GM23338 (cell line): Measurements from ENCODE around the gene CLIP2. TPM values are rescaled to one million over a fixed set of nuclear protein-coding genes. Genes with fewer than 3 reads are reported as not detected.

Experiments
- ATAC-seq: fragments of 200-7000 bp; cut with Tn5 transposase; 3 replicates; pipeline ENCODE4 v1.9.1; 2020
- DNase-seq: peaks from one replicate; pipeline ENCODE4 v3.0.0-alpha.2; 2015; ENCODE audit warnings: low spot score
- H2AFZ ChIP-seq: fragments of 200-600 bp; sonication (generic); 2 replicates; pipeline ENCODE4 v1.8.0; 2016; ENCODE audit warnings: antibody characterized with exemption, mild to moderate bottlenecking, moderate library complexity
- H3F3A ChIP-seq: fragments of 200-600 bp; sonication (generic); replicated peaks from 2 replicates; pipeline ENCODE4 v1.8.0; 2017; ENCODE audit warnings: antibody characterized with exemption, mixed run types, low read depth
- H3K27ac ChIP-seq: fragments of 200-600 bp; sonication (generic); 2 replicates; pipeline ENCODE4 v1.6.1; 2016; ENCODE audit warnings: low read depth
- H3K27me3 ChIP-seq: fragments of 200-600 bp; sonication (generic); 2 replicates; pipeline ENCODE4 v1.8.0; 2016; ENCODE audit warnings: mild to moderate bottlenecking, mixed run types, moderate library complexity; ENCODE audit not compliant: insufficient read depth
- H3K36me3 ChIP-seq: fragments of 200-600 bp; sonication (generic); 2 replicates; pipeline ENCODE4 v1.8.0; 2016; ENCODE audit warnings: mild to moderate bottlenecking; ENCODE audit not compliant: insufficient read depth
- H3K4me1 ChIP-seq: fragments of 200-600 bp; sonication (generic); 2 replicates; pipeline ENCODE4 v1.8.0; 2016; ENCODE audit warnings: mild to moderate bottlenecking, moderate library complexity; ENCODE audit not compliant: insufficient read depth
- H3K4me2 ChIP-seq: fragments of 200-600 bp; sonication (generic); 2 replicates; pipeline ENCODE4 v1.7.1; 2017; ENCODE audit warnings: mixed run types
- H3K4me3 ChIP-seq: fragments of 200-600 bp; sonication (generic); 2 replicates; pipeline ENCODE4 v1.6.1; 2016; ENCODE audit warnings: mixed run types
- H3K79me2 ChIP-seq: fragments of 200-600 bp; sonication (generic); replicated peaks from 2 replicates; pipeline ENCODE4 v1.8.0; 2017; ENCODE audit warnings: mild to moderate bottlenecking; ENCODE audit not compliant: insufficient read depth
- H3K9me2 ChIP-seq: fragments of 200-600 bp; sonication (generic); 2 replicates; pipeline ENCODE4 v1.8.0; 2017; ENCODE audit not compliant: insufficient read depth
- H4K20me1 ChIP-seq: fragments of 200-600 bp; sonication (generic); replicated peaks from 2 replicates; pipeline ENCODE4 v1.8.0; 2017; ENCODE audit warnings: mild to moderate bottlenecking; ENCODE audit not compliant: insufficient read depth
- H3K27ac Mint-ChIP-seq: 2 replicates; pipeline ENCODE4 v1.8.0; 2020; ENCODE audit warnings: inconsistent platforms, mild to moderate bottlenecking, moderate library complexity, mixed read lengths
- H3K27me3 Mint-ChIP-seq: 3 replicates; pipeline ENCODE4 v1.8.0; 2022; ENCODE audit warnings: low read depth, mild to moderate bottlenecking, moderate library complexity, mixed read lengths, inconsistent platforms; ENCODE audit not compliant: insufficient read depth, poor library complexity
- H3K36me3 Mint-ChIP-seq: 3 replicates; pipeline ENCODE4 v1.8.0; 2021; ENCODE audit warnings: low read depth, mild to moderate bottlenecking, inconsistent platforms, moderate library complexity, mixed read lengths
- H3K4me1 Mint-ChIP-seq: 3 replicates; pipeline ENCODE4 v1.8.0; 2020; ENCODE audit warnings: mild to moderate bottlenecking, inconsistent platforms, mixed read lengths
- H3K4me3 Mint-ChIP-seq: 3 replicates; pipeline ENCODE4 v1.8.0; 2021; ENCODE audit warnings: moderate library complexity, mild to moderate bottlenecking, inconsistent platforms, mixed read lengths
- H3K9me3 Mint-ChIP-seq: 3 replicates; pipeline ENCODE4 v1.8.0; 2020; ENCODE audit warnings: moderate library complexity, mild to moderate bottlenecking, inconsistent platforms, mixed read lengths
- CREB1 ChIP-seq: fragments of 250-450 bp; sonication (Bioruptor Pico); IDR thresholded peaks from 2 replicates; pipeline ENCODE4 v1.5.0; 2020; ENCODE audit warnings: low read depth, mild to moderate bottlenecking, moderate library complexity
- EZH2 ChIP-seq: fragments of 200-600 bp; sonication (generic); IDR thresholded peaks from one replicate; pipeline ENCODE4 v1.8.0; 2017; ENCODE audit warnings: antibody characterized with exemption, mild to moderate bottlenecking, low read depth; ENCODE audit not compliant: unreplicated experiment
- EZH2phosphoT487 ChIP-seq: fragments of 200-600 bp; sonication (generic); IDR thresholded peaks from one replicate; pipeline ENCODE4 v1.8.1; 2018; ENCODE audit warnings: antibody characterized with exemption; ENCODE audit not compliant: unreplicated experiment
- JUNB ChIP-seq: IDR thresholded peaks from one replicate; pipeline ENCODE4 v1.6.1; 2016; ENCODE audit warnings: antibody characterized with exemption; ENCODE audit not compliant: unreplicated experiment
- POLR2AphosphoS5 ChIP-seq: IDR thresholded peaks from 2 replicates; pipeline ENCODE4 v1.6.1; 2016; ENCODE audit warnings: antibody characterized with exemption, low read depth
- STAT1 ChIP-seq: IDR thresholded peaks from one replicate; pipeline ENCODE4 v1.6.1; 2016; ENCODE audit warnings: antibody characterized with exemption; ENCODE audit not compliant: unreplicated experiment
- ZNF114 ChIP-seq: fragments of 250-450 bp; sonication (Bioruptor Pico); IDR thresholded peaks from 2 replicates; pipeline ENCODE4 v1.5.0; 2020; ENCODE audit warnings: mild to moderate bottlenecking, moderate library complexity
- ZNF331 ChIP-seq: fragments of 250-450 bp; sonication (Bioruptor Pico); IDR thresholded peaks from 2 replicates; pipeline ENCODE4 v1.5.0; 2020; ENCODE audit warnings: low read depth, mild to moderate bottlenecking, moderate library complexity
- polyA plus RNA-seq: library from polyadenylated mRNA; unstranded; fragments of >200 nt; fragmentation: Nextera tagmentation; extraction: Ambion mirVana; gene quantifications from 2 replicates; pipeline ENCODE4 v1.2.1, GENCODE V29; 2016
- total RNA-seq: library from RNA; depleted of rRNA; stranded (reverse); fragments of >200 nt; shearing (Covaris generic); gene quantifications from 2 replicates; pipeline ENCODE4 v1.2.3, GENCODE V29; 2014
- TF ChIP-seq, protein P1 (sequence below), 2 experiments: fragments of 200-600 bp in 1 of 2; sonication (generic) in 1 of 2; conservative IDR thresholded peaks; 2 replicates each; pipeline versions ENCODE4 v1.5.1 to v1.6.1; 2016 to 2017; ENCODE audit warnings: antibody characterized with exemption in 2 of 2, low read depth in 2 of 2, mild to moderate bottlenecking in 2 of 2, moderate library complexity in 1 of 2
- TF ChIP-seq, protein P2 (sequence below): fragments of 250-450 bp; sonication (Bioruptor Pico); IDR thresholded peaks from 2 replicates; pipeline ENCODE4 v1.5.0; 2020; ENCODE audit warnings: mild to moderate bottlenecking, moderate library complexity
- TF ChIP-seq, protein P3 (sequence below): IDR thresholded peaks from 2 replicates; pipeline ENCODE4 v1.6.1; 2016; ENCODE audit warnings: antibody characterized with exemption
- TF ChIP-seq, protein P4 (sequence below): IDR thresholded peaks from one replicate; pipeline ENCODE4 v1.6.1; 2018; ENCODE audit warnings: antibody characterized with exemption; ENCODE audit not compliant: unreplicated experiment

The CLIP2 gene
- total and polyA plus RNA-seq, 2 experiments from 2014 or later, result 8.1 to 51.9 TPM

DNA sequence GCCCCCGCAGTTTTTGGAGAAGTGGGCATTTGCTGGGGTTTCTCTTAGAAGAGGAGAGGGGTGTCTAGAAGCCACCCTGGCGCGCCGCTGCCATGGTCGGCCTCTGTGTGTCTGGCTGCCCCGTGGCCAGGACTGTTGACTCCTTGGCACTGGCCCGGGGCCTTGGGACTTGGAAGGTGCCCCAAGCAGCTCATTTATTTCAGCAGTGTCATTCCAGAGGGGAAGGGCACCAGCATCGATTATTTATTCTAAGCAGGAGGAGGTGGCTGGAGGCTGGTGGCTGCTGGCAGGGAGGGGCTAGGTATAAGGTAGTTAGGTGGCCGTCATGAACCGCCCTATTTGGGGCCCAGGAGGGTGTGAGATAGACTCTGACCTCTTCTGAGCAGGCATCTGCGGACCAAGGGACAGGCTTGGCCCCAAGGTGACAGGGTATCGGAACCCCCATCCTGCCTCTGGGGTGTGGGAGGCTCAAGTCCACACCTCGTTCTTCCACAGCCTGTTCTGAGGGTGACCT is 166.1 kb downstream of the CLIP2 start:
- Histone ChIP-seq H3F3A (peaks cover 12% of the 10 kb centered on the region; the same call in 1 of the 2 replicates), H3K4me2 (peak overlapping the region; percentile 90), H3K9me2 (no peaks in the 10 kb centered on the region), H3K27me3 (no peaks in the 10 kb centered on the region), H2AFZ (no peak overlapping the region), H3K4me3 (peak overlapping the region; percentile 72; the same call in 1 of the 2 replicates), H3K27ac (no peak overlapping the region), H3K4me1 (peaks cover 7% of the 10 kb centered on the region), H4K20me1 (peaks cover 12% of the 10 kb centered on the region), H3K36me3 (no peaks in the 10 kb centered on the region), H3K79me2 (peaks cover 60% of the 10 kb centered on the region)
- H3K4me1 Mint-ChIP-seq, result peaks cover 12% of the 10 kb centered on the region
- ATAC-seq (no peak; the same call in 2 of the 3 replicates), DNase-seq (no peak)
- H3K4me3 Mint-ChIP-seq, result peak overlapping the region; percentile 68
- peaks cover 2% of the 10 kb centered on the region; the same call in 2 of the 3 replicates for H3K9me3 Mint-ChIP-seq
- TF ChIP-seq POLR2AphosphoS5 (no peak), JUNB (no peak), CREB1 (CRISPR knock-in tag) (no peak), ZNF114 (no peak), EZH2 (no peak), ZNF331 (CRISPR knock-in tag) (no peak), EZH2phosphoT487 (no peak), STAT1 (no peak)
- TF ChIP-seq, protein P1, sequence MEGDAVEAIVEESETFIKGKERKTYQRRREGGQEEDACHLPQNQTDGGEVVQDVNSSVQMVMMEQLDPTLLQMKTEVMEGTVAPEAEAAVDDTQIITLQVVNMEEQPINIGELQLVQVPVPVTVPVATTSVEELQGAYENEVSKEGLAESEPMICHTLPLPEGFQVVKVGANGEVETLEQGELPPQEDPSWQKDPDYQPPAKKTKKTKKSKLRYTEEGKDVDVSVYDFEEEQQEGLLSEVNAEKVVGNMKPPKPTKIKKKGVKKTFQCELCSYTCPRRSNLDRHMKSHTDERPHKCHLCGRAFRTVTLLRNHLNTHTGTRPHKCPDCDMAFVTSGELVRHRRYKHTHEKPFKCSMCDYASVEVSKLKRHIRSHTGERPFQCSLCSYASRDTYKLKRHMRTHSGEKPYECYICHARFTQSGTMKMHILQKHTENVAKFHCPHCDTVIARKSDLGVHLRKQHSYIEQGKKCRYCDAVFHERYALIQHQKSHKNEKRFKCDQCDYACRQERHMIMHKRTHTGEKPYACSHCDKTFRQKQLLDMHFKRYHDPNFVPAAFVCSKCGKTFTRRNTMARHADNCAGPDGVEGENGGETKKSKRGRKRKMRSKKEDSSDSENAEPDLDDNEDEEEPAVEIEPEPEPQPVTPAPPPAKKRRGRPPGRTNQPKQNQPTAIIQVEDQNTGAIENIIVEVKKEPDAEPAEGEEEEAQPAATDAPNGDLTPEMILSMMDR (conservative IDR thresholded peaks at IDR 0.05; ENCODE audit: low read depth in 2 of 2), result no peak
- TF ChIP-seq, protein P2, sequence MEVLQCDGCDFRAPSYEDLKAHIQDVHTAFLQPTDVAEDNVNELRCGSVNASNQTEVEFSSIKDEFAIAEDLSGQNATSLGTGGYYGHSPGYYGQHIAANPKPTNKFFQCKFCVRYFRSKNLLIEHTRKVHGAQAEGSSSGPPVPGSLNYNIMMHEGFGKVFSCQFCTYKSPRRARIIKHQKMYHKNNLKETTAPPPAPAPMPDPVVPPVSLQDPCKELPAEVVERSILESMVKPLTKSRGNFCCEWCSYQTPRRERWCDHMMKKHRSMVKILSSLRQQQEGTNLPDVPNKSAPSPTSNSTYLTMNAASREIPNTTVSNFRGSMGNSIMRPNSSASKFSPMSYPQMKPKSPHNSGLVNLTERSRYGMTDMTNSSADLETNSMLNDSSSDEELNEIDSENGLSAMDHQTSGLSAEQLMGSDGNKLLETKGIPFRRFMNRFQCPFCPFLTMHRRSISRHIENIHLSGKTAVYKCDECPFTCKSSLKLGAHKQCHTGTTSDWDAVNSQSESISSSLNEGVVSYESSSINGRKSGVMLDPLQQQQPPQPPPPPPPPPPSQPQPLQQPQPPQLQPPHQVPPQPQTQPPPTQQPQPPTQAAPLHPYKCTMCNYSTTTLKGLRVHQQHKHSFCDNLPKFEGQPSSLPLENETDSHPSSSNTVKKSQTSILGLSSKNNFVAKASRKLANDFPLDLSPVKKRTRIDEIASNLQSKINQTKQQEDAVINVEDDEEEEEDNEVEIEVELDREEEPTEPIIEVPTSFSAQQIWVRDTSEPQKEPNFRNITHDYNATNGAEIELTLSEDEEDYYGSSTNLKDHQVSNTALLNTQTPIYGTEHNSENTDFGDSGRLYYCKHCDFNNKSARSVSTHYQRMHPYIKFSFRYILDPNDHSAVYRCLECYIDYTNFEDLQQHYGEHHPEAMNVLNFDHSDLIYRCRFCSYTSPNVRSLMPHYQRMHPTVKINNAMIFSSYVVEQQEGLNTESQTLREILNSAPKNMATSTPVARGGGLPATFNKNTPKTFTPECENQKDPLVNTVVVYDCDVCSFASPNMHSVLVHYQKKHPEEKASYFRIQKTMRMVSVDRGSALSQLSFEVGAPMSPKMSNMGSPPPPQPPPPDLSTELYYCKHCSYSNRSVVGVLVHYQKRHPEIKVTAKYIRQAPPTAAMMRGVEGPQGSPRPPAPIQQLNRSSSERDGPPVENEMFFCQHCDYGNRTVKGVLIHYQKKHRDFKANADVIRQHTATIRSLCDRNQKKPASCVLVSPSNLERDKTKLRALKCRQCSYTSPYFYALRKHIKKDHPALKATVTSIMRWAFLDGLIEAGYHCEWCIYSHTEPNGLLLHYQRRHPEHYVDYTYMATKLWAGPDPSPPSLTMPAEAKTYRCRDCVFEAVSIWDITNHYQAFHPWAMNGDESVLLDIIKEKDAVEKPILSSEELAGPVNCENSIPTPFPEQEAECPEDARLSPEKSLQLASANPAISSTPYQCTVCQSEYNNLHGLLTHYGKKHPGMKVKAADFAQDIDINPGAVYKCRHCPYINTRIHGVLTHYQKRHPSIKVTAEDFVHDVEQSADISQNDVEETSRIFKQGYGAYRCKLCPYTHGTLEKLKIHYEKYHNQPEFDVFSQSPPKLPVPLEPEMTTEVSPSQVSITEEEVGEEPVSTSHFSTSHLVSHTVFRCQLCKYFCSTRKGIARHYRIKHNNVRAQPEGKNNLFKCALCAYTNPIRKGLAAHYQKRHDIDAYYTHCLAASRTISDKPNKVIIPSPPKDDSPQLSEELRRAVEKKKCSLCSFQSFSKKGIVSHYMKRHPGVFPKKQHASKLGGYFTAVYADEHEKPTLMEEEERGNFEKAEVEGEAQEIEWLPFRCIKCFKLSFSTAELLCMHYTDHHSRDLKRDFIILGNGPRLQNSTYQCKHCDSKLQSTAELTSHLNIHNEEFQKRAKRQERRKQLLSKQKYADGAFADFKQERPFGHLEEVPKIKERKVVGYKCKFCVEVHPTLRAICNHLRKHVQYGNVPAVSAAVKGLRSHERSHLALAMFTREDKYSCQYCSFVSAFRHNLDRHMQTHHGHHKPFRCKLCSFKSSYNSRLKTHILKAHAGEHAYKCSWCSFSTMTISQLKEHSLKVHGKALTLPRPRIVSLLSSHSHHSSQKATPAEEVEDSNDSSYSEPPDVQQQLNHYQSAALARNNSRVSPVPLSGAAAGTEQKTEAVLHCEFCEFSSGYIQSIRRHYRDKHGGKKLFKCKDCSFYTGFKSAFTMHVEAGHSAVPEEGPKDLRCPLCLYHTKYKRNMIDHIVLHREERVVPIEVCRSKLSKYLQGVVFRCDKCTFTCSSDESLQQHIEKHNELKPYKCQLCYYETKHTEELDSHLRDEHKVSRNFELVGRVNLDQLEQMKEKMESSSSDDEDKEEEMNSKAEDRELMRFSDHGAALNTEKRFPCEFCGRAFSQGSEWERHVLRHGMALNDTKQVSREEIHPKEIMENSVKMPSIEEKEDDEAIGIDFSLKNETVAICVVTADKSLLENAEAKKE (CRISPR knock-in tag), result no peak
- TF ChIP-seq, protein P3, sequence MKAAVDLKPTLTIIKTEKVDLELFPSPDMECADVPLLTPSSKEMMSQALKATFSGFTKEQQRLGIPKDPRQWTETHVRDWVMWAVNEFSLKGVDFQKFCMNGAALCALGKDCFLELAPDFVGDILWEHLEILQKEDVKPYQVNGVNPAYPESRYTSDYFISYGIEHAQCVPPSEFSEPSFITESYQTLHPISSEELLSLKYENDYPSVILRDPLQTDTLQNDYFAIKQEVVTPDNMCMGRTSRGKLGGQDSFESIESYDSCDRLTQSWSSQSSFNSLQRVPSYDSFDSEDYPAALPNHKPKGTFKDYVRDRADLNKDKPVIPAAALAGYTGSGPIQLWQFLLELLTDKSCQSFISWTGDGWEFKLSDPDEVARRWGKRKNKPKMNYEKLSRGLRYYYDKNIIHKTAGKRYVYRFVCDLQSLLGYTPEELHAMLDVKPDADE, result no peak
- TF ChIP-seq, protein P4, sequence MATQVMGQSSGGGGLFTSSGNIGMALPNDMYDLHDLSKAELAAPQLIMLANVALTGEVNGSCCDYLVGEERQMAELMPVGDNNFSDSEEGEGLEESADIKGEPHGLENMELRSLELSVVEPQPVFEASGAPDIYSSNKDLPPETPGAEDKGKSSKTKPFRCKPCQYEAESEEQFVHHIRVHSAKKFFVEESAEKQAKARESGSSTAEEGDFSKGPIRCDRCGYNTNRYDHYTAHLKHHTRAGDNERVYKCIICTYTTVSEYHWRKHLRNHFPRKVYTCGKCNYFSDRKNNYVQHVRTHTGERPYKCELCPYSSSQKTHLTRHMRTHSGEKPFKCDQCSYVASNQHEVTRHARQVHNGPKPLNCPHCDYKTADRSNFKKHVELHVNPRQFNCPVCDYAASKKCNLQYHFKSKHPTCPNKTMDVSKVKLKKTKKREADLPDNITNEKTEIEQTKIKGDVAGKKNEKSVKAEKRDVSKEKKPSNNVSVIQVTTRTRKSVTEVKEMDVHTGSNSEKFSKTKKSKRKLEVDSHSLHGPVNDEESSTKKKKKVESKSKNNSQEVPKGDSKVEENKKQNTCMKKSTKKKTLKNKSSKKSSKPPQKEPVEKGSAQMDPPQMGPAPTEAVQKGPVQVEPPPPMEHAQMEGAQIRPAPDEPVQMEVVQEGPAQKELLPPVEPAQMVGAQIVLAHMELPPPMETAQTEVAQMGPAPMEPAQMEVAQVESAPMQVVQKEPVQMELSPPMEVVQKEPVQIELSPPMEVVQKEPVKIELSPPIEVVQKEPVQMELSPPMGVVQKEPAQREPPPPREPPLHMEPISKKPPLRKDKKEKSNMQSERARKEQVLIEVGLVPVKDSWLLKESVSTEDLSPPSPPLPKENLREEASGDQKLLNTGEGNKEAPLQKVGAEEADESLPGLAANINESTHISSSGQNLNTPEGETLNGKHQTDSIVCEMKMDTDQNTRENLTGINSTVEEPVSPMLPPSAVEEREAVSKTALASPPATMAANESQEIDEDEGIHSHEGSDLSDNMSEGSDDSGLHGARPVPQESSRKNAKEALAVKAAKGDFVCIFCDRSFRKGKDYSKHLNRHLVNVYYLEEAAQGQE, result no peak
- H3K27ac Mint-ChIP-seq, result peak overlapping the region; percentile 39; the same call in 1 of the 2 replicates
- H3K36me3 Mint-ChIP-seq, result no peaks in the 10 kb centered on the region; the same call in 2 of the 3 replicates
- peaks cover 6% of the 10 kb centered on the region for H3K27me3 Mint-ChIP-seq
